Measurements from ENCODE around the gene IL20RA.

The IL20RA gene

GRCh38 chr6:136990754-136991153 lies 54.0 kb downstream of the IL20RA start:
- H3K27me3 ChIP-seq (ENCODE audit: insufficient read depth, low read depth), result no peaks in the 10 kb centered on the region
- no peak overlapping the region for H3K9ac ChIP-seq
- H2AFZ ChIP-seq (ENCODE audit: low read depth), result no peak overlapping the region
- no peaks in the 10 kb centered on the region for H3K4me1 ChIP-seq (ENCODE audit: low read depth, poor library complexity, severe bottlenecking)
- TF ChIP-seq CTCF (conservative IDR thresholded peaks at IDR 0.05; ENCODE audit: low read depth, low read length), result no peak
- H4K20me1 ChIP-seq (ENCODE audit: insufficient read depth), result no peaks in the 10 kb centered on the region
- H3K4me2 ChIP-seq, result no peak overlapping the region
- no peaks in the 10 kb centered on the region for H3K36me3 ChIP-seq (ENCODE audit: insufficient read depth)
- H3K4me3 ChIP-seq (IDR thresholded peaks at IDR 0.05; ENCODE audit: insufficient read depth, low read depth, low read length), result no peak overlapping the region
- no peaks in the 10 kb centered on the region for H3K79me2 ChIP-seq (ENCODE audit: insufficient read depth, low read depth)
- H3K27ac ChIP-seq, result no peak overlapping the region

GRCh38 chr6:136990242-136990578 lies 54.6 kb downstream of the IL20RA start:
- Histone ChIP-seq H3K27ac (no peak overlapping the region), H3K4me2 (no peak overlapping the region), H3K4me3 (IDR thresholded peaks at IDR 0.05; ENCODE audit: insufficient read depth, low read depth, low read length) (no peak overlapping the region), H3K9ac (no peak overlapping the region), H3K27me3 (ENCODE audit: insufficient read depth, low read depth) (no peaks in the 10 kb centered on the region), H4K20me1 (ENCODE audit: insufficient read depth) (no peaks in the 10 kb centered on the region), H3K36me3 (ENCODE audit: insufficient read depth) (no peaks in the 10 kb centered on the region), H3K79me2 (ENCODE audit: insufficient read depth, low read depth) (no peaks in the 10 kb centered on the region), H2AFZ (ENCODE audit: low read depth) (no peak overlapping the region), H3K4me1 (ENCODE audit: low read depth, poor library complexity, severe bottlenecking) (no peaks in the 10 kb centered on the region)
- no peak for TF ChIP-seq CTCF (conservative IDR thresholded peaks at IDR 0.05; ENCODE audit: low read depth, low read length)

- H3K4me1 ChIP-seq (ENCODE audit: low read depth, poor library complexity, severe bottlenecking), result no peaks in the 10 kb centered on the region
- no peak overlapping the region for H3K4me2 ChIP-seq
- no peaks in the 10 kb centered on the region for H3K27me3 ChIP-seq (ENCODE audit: insufficient read depth, low read depth)
- no peaks in the 10 kb centered on the region for H3K36me3 ChIP-seq (ENCODE audit: insufficient read depth)
- TF ChIP-seq CTCF (conservative IDR thresholded peaks at IDR 0.05; ENCODE audit: low read depth, low read length), result no peak
- H3K79me2 ChIP-seq (ENCODE audit: insufficient read depth, low read depth), result no peaks in the 10 kb centered on the region
- H3K27ac ChIP-seq, result no peak overlapping the region
- no peaks in the 10 kb centered on the region for H4K20me1 ChIP-seq (ENCODE audit: insufficient read depth)
- H3K9ac ChIP-seq, result no peak overlapping the region
- no peak overlapping the region for H2AFZ ChIP-seq (ENCODE audit: low read depth)
- H3K4me3 ChIP-seq (IDR thresholded peaks at IDR 0.05; ENCODE audit: insufficient read depth, low read depth, low read length), result no peak overlapping the region
Measured at GRCh38 chr6:136989571-136990241, 55.1 kb downstream of the IL20RA start.

DNA sequence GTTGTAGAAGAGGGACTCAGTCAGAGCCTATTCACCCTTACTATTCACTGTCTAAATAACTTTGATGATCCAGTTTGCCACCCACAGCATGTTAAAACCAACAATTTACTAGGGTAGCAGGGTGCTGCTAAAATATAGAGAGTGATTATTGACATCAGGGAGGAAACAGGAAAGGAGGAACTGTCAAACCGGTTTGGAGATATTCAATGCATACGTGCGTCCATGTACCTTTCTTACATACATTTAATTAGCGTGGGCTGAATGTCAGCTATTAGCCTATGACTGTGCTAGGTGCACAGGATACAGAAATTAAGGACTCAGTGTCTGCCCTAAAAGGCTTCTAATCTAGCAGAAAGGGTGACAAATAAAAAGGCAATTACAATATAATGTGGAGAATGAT lies 57.2 kb downstream of the IL20RA start:
- Histone ChIP-seq H3K27me3 (ENCODE audit: insufficient read depth, low read depth) (no peaks in the 10 kb centered on the region), H3K36me3 (ENCODE audit: insufficient read depth) (no peaks in the 10 kb centered on the region), H3K79me2 (ENCODE audit: insufficient read depth, low read depth) (no peaks in the 10 kb centered on the region), H4K20me1 (ENCODE audit: insufficient read depth) (no peaks in the 10 kb centered on the region), H3K4me2 (no peak overlapping the region), H3K4me1 (ENCODE audit: low read depth, poor library complexity, severe bottlenecking) (no peaks in the 10 kb centered on the region), H3K4me3 (IDR thresholded peaks at IDR 0.05; ENCODE audit: insufficient read depth, low read depth, low read length) (no peak overlapping the region), H2AFZ (ENCODE audit: low read depth) (no peak overlapping the region), H3K27ac (no peak overlapping the region), H3K9ac (no peak overlapping the region)
- TF ChIP-seq CTCF (conservative IDR thresholded peaks at IDR 0.05; ENCODE audit: low read depth, low read length), result no peak

All from KMS-11 (cell line).